H1 (cell line): Measurements from ENCODE around the gene TMEM140. TPM values are rescaled to one million over a fixed set of nuclear protein-coding genes. Genes with fewer than 3 reads are reported as not detected.

Experiments
- CHD7 ChIP-seq: fragments of 300-600 bp; sonication (generic); IDR thresholded peaks from 2 replicates; pipeline ENCODE4 v1.7.1; 2012; ENCODE audit warnings: low read length, moderate library complexity, mild to moderate bottlenecking, inconsistent platforms; ENCODE audit not compliant: insufficient replicate concordance
- CREB1 ChIP-seq: IDR thresholded peaks from 2 replicates; pipeline ENCODE4 v1.6.1; 2012; ENCODE audit warnings: inconsistent platforms
- FOSL1 ChIP-seq: IDR thresholded peaks from 2 replicates; pipeline ENCODE4 v1.6.1; 2011; ENCODE audit warnings: mild to moderate bottlenecking, low read depth, low read length, moderate library complexity; ENCODE audit not compliant: insufficient read depth
- HDAC2 ChIP-seq, 2 experiments: fragments of 300-600 bp in 1 of 2; sonication (generic) in 1 of 2; IDR thresholded peaks; 2 replicates each; pipeline ENCODE4 v1.6.1; 2011 to 2012; ENCODE audit warnings: low read depth in 2 of 2, low read length in 2 of 2, mild to moderate bottlenecking in 2 of 2, moderate library complexity in 2 of 2, borderline replicate concordance in 1 of 2, inconsistent platforms in 1 of 2
- KDM5A ChIP-seq: fragments of 200-600 bp; IDR thresholded peaks from 2 replicates; pipeline ENCODE4 v1.7.1; 2012; ENCODE audit warnings: mild to moderate bottlenecking, low read length, inconsistent platforms, mixed read lengths
- TBP ChIP-seq: IDR thresholded peaks from 2 replicates; pipeline ENCODE4 v1.6.1; 2011; ENCODE audit warnings: low read depth, low read length, improper control_type of control experiment
- polyA plus RNA-seq, 7 experiments: library from polyadenylated mRNA; depleted of rRNA in 3 of 7; stranded (reverse) in 5 of 7; unstranded in 2 of 7; fragments of >200 nt in 5 of 7; fragments of 200-250 nt in 2 of 7; gene quantifications; 1 replicate in 5 of 7; 2 replicates in 1 of 7; 4 replicates in 1 of 7; pipeline versions ENCODE4 v1.2.1 to v1.2.3, GENCODE V29; 2011 to 2013; ENCODE audit warnings: missing spikeins in 2 of 7, mixed read lengths in 2 of 7
- total RNA-seq: library from RNA; stranded (reverse); fragmentation: NEBNext Ultra II Directional; extraction: Animal tissue kit (Norgen Biotek cat#: 25700); gene quantifications from 2 replicates; pipeline ENCODE4 v1.2.1, GENCODE V29; 2021

The TMEM140 gene
- total and polyA plus RNA-seq, 2 of the 8 experiments (the other 6 are each of a cell fraction or from before 2014, with no cell fraction given), result not detected

GRCh38 chr7:135195968-135196629 is 48.2 kb downstream of the TMEM140 start (continued):
- TF ChIP-seq HDAC2 (IDR thresholded peaks at IDR 0.05; ENCODE audit: borderline replicate concordance in 1 of 2, low read depth in 2 of 2, low read length in 2 of 2) (no peak), FOSL1 (no peak), CREB1 (no peak), CHD7 (no peak), KDM5A (no peak), TBP (no peak)
